ENCODE results near the gene CEP41.

GRCh38 chr7:130387306-130387627 lies 53.5 kb downstream of the CEP41 start:
- no peak for TF ChIP-seq CTCF (IDR thresholded peaks at IDR 0.05)
- no peak for TF ChIP-seq POLR2A (IDR thresholded peaks at IDR 0.05)

Data from uterus (tissue), 2 donors.